T-helper 22 cell (primary cell): ENCODE results near the gene IL12RB2.
"Not testable (repeated sequence)": the region's sequence is repeated elsewhere in the genome, so short reads cannot be mapped to it uniquely, and the experiment has no call there.

Experiments used
- DNase-seq: peaks from one replicate; pipeline ENCODE4 v3.0.0-alpha.2; 2020; ENCODE audit warnings: low read depth

IL12RB2 gene

GRCh38 chr1:67399199-67399993, 91.7 kb downstream of the IL12RB2 start:
- DNase-seq: no peak

DNA sequence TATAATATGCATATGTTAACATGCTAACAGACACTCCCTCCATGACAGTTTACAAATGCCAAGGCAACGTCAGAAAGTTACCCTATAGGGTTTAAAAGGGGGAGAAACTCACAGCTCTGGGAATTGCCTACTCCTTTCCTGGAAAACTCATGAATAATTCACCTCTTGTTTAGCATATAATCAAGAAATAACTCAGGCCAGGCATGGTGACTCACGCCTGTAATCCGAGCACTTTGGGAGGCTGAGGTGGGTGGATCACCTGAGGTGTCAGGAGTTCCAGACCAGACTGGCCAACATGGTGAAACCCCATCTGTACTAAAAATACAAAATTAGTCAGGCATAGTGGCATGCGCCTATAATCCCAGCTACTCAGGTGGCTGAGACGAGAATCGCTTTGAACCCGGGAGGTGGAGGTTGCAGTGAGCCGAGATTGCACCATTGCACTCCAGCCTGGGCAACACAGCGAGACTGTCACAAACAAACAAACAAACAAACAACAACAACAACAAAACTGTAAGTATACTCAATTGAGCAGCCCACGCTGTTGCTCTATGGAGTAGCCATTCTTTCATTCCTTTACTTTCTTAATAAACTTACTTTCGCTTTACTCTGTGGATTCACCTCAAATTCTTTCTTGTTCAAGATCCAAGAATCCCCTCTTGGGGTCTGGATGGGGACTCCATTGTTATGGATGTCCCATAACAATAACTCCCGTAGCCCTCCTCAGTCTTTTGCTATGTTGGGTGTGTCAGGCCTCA, 92.5 kb downstream of the IL12RB2 start:
- not testable (repeated sequence) for DNase-seq

DNA sequence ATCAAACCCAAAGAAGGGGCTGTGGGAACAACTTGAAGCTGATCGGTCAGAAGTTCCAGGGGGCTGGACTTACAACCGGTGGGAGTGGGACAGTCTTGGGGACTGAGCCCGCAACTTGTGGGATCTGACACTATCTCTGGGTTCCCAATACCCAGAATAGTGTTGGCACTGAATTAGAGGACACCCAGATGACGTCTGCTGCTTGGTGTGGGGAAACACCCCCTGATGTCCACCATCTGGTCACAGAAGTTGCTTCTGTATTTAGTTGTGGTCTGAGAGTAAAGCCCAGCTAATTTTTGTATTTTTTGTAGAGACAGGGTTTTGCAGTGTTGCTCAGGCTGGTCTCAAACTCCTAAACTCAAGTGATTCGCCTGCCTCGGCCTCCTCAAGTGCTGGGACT, 93.8 kb downstream of the IL12RB2 start:
- no peak for DNase-seq

GRCh38 chr1:67404212-67404620, 96.5 kb downstream of the IL12RB2 start:
- no peak for DNase-seq

DNA sequence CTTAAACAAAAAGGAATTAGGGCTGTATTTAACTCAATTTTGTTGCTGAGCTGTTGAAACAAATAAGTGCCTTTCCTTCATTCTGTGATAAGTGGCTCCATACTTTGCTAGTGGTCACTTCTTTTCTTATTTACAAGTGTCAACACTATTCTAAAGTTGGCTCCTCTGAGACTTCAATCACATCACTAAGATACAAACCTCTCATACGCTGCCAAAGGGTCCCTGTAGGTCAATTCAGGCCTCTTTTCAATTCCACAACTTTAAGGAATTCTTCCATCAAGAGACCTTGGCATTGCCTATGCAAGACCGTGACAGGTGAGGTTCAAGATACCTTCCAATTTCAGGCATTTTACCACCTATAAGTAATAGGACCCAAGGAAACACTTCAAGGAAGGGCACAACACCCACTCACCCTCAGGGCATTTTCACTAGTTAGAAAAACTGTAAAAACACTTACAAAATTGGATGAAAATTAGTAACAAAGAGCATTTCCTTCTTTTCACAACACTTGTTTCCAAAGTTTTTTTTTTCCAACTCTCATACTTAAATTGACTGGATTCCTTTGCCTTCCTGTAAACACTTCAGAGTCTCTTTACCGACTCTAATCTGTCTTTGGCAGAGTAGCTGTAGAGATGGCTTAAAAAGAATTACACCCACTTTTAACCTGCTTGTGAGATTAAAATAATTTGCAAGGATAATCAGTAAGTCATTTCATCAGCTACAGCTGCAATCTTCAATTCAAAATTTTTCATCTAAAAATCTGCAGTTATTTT, 98.0 kb downstream of the IL12RB2 start:
- DNase-seq: no peak

GRCh38 chr1:67407498-67407897, 99.8 kb downstream of the IL12RB2 start:
- no peak for DNase-seq

GRCh38 chr1:67408148-67408547, 100.5 kb downstream of the IL12RB2 start:
- no peak for DNase-seq

DNA sequence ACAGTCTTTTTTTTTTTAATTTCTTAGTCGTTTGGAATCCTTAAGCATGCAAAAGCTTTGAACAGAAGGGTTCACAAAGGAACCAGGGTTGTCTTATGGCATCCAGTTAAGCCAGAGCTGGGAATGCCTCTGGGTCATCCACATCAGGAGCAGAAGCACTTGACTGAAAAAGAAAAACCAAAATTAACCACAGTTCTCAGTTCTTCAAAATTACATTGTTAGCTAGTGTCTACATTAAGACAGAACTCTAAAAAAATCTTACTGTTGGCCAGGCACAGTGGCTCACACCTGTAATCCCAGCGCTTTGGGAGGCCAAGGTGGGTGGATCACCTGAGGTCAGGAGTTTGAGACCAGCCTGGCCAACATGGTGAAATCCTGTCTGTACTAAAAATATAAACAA, 105.4 kb downstream of the IL12RB2 start:
- DNase-seq: not testable (repeated sequence)

DNA sequence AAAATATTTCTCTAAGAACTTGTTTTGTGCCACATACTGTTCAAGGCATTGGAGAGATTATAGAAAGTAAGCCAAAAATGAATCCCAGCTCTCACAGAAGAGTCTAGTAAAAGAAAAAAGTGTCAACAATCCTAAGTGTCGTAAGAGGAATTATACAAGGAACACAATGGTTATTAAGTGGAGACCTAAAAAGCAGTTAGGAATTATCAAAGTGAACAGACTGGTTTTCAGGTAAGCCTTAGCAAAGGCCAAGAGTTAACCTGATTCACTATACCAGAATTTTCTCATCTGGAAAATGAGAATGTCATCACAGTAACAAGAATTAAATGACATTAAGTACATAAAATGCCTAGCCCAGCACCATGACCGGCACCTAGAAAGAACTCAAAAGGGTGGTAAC, 106.9 kb downstream of the IL12RB2 start:
- DNase-seq: no peak

GRCh38 chr1:67415041-67415440, 107.4 kb downstream of the IL12RB2 start:
- no peak for DNase-seq

DNA sequence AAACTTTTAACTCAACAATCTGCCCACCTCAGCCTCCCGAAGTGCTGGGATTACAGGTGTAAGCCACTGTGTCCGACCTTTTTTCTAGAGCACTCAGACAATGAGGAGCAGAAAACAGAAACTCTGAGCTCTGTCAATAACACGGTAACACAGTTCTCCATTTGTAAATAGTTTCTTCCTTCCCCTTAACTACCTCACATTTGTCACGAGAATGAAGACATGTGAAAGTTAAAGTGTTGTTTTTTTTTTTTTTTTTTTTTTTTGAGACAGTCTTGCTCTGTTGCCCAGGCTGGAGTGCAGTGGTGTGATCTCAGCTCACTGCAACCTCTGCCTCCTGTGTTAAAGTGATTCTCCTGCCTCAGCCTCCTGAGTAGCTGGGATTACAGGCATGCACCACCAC, 110.1 kb downstream of the IL12RB2 start:
- DNase-seq: not testable (repeated sequence)

DNA sequence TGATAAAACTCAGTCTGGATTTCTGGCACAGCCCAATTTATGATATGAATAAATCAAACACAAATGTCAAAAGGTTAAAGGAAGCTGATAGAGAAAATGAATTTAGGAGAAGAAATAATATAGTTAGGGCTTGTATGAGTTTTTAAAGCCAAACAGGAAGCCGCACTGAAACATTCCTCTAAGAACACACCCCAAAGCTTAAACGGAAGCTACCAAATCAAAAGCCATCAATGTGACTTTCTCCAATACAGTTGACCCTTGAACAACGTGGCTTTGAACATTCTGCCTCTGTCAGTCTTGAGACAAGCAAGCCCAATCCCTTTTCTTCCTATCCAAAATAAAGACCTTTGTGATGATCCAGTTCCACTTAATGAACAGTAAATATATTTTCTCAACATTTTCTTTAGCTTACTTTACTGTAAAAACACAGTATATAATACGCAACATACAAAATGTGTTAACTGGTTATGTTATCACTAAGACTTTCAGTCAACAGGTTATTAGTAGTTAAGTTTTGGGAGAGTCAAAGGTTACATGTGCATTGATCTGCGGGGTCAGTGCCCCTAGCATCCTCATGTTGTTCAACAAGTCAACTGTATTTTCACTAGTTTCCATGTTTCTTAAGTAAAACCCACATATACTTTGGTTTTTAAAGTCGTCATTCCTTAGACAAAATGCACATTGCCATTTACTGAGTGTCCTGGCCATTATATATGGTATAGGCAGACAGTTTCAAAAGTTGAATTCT, 111.3 kb downstream of the IL12RB2 start:
- DNase-seq: no peak

- DNase-seq: no peak
Observed at GRCh38 chr1:67420835-67421492, 113.3 kb downstream of the IL12RB2 start.

DNA sequence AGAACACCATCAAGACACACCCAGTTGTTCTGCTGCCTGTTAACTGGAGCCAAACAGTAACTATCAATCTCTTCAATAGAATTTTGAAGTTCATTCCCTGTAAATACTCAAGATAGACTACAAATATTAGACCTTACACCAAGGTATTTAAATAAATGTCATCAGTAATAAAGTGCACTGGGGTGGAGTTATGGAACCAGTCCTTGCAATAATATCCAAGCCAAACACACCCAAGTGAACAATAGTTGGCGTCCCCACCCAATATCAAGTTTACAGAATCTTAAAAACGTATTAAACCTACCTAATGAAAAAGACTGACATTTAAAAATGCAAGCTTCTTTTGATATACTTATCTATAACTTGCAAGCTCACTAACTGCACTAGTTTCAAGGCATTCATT, 119.8 kb downstream of the IL12RB2 start:
- DNase-seq: no peak

GRCh38 chr1:67427947-67428346, 120.3 kb downstream of the IL12RB2 start:
- no peak for DNase-seq

DNA sequence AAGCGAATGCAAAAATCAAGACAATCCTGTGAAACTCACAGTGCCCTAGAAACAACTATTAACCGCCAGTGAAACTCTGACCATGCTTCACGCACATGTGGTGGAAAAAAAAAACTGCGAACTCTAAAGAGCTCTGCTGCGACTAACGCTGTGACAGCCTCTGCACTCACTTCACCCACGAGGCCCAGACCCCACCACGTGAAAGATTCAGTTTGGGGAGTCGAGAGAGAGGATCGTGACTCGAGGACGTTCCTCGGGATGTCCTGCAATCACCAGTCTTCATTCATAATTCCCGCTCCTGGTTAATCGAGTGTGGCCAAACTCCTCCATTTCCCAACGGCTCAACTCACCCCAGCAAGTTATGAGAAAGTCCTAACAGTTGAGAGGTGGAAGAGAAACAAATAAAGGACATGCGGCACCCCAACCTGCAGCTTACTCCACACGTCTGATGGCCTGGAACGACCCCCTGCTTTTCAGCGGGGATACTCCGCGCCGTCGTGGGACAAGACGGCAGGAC, 121.4 kb downstream of the IL12RB2 start:
- no peak for DNase-seq

DNA sequence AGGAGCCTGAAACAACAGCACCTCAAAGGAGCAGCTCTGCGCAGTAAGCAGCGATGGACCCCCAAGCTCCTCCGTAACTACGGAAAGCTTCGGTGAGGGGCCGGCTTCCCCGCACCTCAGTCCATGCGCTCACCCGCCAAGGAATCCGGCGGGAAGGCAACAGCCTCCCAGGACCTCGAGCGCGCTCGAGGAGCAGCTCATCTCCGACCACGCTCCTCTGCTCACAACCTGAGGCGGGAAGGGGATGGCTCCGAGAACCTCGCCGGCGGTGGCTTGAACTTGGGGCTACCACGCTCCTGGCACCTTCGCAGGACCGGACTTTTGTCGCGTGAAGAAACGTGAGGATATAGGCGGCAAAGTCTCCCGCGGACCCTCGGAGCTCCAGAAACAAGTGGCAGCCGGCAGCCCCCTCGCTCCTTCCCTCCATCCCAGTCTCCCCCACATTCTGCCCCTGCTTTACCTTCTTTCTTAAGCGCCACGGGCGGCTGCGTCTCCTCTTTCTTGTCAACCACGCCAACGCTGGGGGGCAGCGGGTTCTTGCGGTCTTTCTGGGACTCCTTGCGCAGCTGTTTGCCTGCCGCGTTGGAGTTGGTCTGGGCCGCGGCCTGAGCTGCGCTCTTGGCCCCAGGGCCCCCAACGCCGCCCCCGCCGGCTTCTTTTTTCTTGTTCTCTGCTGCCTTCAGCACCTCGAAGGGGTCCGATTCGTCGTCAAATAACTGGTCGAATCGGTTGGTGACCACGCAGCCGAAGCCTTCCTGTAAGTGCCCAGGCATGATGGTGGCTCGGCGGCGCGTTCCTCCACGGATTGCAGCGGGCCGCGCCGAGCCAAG, 122.1 kb downstream of the IL12RB2 start:
- no peak for DNase-seq

GRCh38 chr1:67430358-67431155, 122.9 kb downstream of the IL12RB2 start, which contains the start of gene SERBP1:
TSS of gene SERBP1 (minus strand) at chr1:67430402. CDS start at chr1:67430300, 102 bp downstream.
- peak; percentile 92 for DNase-seq

- no peak for DNase-seq
Observed at GRCh38 chr1:67431156-67431765, 123.6 kb downstream of the IL12RB2 start.
